GM19467 (cell line): ENCODE results near the gene ADAM19.
A peak's percentile ranks its signal among the peaks of the same experiment; 100 is the strongest.

Source experiments
- ATAC-seq: cut with Tn5 transposase; IDR thresholded peaks from one replicate; pipeline ENCODE4 v1.9.1; 2021; ENCODE audit warnings: mild to moderate bottlenecking, moderate library complexity; ENCODE audit not compliant: unreplicated experiment

ADAM19 gene

GRCh38 chr5:157464519-157465171 lies 110.9 kb downstream of the ADAM19 start:
- ATAC-seq = peak; percentile 54

GRCh38 chr5:157463621-157464518 lies 111.7 kb downstream of the ADAM19 start:
- no peak for ATAC-seq

- no peak for ATAC-seq
Observed at GRCh38 chr5:157463081-157463480, 112.5 kb downstream of the ADAM19 start.

- no peak for ATAC-seq
Observed at GRCh38 chr5:157460921-157461792, 114.4 kb downstream of the ADAM19 start.

- ATAC-seq = no peak
Observed at GRCh38 chr5:157459715-157460599, 115.6 kb downstream of the ADAM19 start, which contains the start of gene NIPAL4. TSS of gene NIPAL4 (plus strand) at chr5:157460213. CDS start at chr5:157460321, 108 bp downstream.

- ATAC-seq = no peak
Observed at GRCh38 chr5:157458835-157459234, 116.7 kb downstream of the ADAM19 start.

- no peak for ATAC-seq
Observed at GRCh38 chr5:157457391-157457790, 118.2 kb downstream of the ADAM19 start.

- no peak for ATAC-seq
Observed at GRCh38 chr5:157456301-157456700, 119.3 kb downstream of the ADAM19 start.

GRCh38 chr5:157455057-157455456 lies 120.5 kb downstream of the ADAM19 start:
- no peak for ATAC-seq

- no peak for ATAC-seq
Observed at GRCh38 chr5:157454273-157454672, 121.3 kb downstream of the ADAM19 start.

- ATAC-seq = no peak
Observed at GRCh38 chr5:157451806-157452205, 123.8 kb downstream of the ADAM19 start.

- ATAC-seq = no peak
Observed at GRCh38 chr5:157450024-157450423, 125.6 kb downstream of the ADAM19 start.

- no peak for ATAC-seq
Observed at GRCh38 chr5:157449011-157449723, 126.4 kb downstream of the ADAM19 start.

- ATAC-seq = no peak
Observed at GRCh38 chr5:157447201-157447637, 128.4 kb downstream of the ADAM19 start.

- ATAC-seq = no peak
Observed at GRCh38 chr5:157446412-157446935, 129.1 kb downstream of the ADAM19 start.

- ATAC-seq = no peak
Observed at GRCh38 chr5:157445745-157446411, 129.7 kb downstream of the ADAM19 start.

- ATAC-seq = no peak
Observed at GRCh38 chr5:157444224-157444623, 131.4 kb downstream of the ADAM19 start.

GRCh38 chr5:157443041-157443549 lies 132.5 kb downstream of the ADAM19 start:
- no peak for ATAC-seq
